GM12864 (cell line): ENCODE measurements around the gene PRPF40B.

Experiments
- DNase-seq: peaks from one replicate; pipeline ENCODE4 v3.0.0-alpha.2; 2011; ENCODE audit warnings: low read depth
- H3K4me3 ChIP-seq: 2 replicates; pipeline ENCODE4 v1.5.1; 2011; ENCODE audit warnings: mild to moderate bottlenecking, low read depth, low read length, control low read depth
- CTCF ChIP-seq: IDR thresholded peaks from 2 replicates; pipeline ENCODE4 v1.5.1; 2011; ENCODE audit warnings: low read depth, mild to moderate bottlenecking, moderate library complexity, low read length, control low read depth, inconsistent platforms; ENCODE audit errors: missing control alignments

The PRPF40B gene

GRCh38 chr12:49661191-49661590 is 37.8 kb downstream of the PRPF40B start:
- H3K4me3 ChIP-seq = no peak overlapping the region
- DNase-seq = peak; percentile 49
- TF ChIP-seq CTCF = no peak

- no peak for DNase-seq
- TF ChIP-seq CTCF = no peak
- H3K4me3 ChIP-seq = no peak overlapping the region
Observed at GRCh38 chr12:49661746-49662145, 38.4 kb downstream of the PRPF40B start.

GRCh38 chr12:49662998-49663843 is 39.9 kb downstream of the PRPF40B start:
- no peak for TF ChIP-seq CTCF
- peak; percentile 79 for DNase-seq
- H3K4me3 ChIP-seq = peak overlapping the region; percentile 26

- no peak overlapping the region for H3K4me3 ChIP-seq
- DNase-seq = no peak
- TF ChIP-seq CTCF = no peak
Observed at GRCh38 chr12:49664167-49664566, 40.8 kb downstream of the PRPF40B start.

- TF ChIP-seq CTCF = no peak
- H3K4me3 ChIP-seq = no peak overlapping the region
- peak; percentile 67 for DNase-seq
Observed at GRCh38 chr12:49664591-49665239, 41.4 kb downstream of the PRPF40B start.

- H3K4me3 ChIP-seq = no peak overlapping the region
- DNase-seq = no peak
- TF ChIP-seq CTCF = no peak
Observed at GRCh38 chr12:49665384-49665783, 42.0 kb downstream of the PRPF40B start.

- no peak for DNase-seq
- no peak for TF ChIP-seq CTCF
- H3K4me3 ChIP-seq = no peak overlapping the region
Observed at GRCh38 chr12:49666176-49666575, 42.8 kb downstream of the PRPF40B start.
